PC-3 (cell line): ENCODE measurements around the gene AP3S2. TPM values are rescaled to one million over a fixed set of nuclear protein-coding genes. Genes with fewer than 3 reads are reported as not detected.
"Not testable (repeated sequence)": the region's sequence is repeated elsewhere in the genome, so short reads cannot be mapped to it uniquely, and the experiment has no call there.

Experiments
- ATAC-seq: fragments of 200-7000 bp; cut with Tn5 transposase; 2 replicates; pipeline ENCODE4 v1.9.1; 2020; ENCODE audit warnings: mild to moderate bottlenecking, moderate library complexity
- BruUV-seq: library from RNA; stranded (reverse); fragments of 400-500 nt; replicated peaks from 2 replicates; lab custom pipeline; 2021; lab: Mats Ljungman, UMichigan
- CTCF ChIA-PET: fragments of 300-600 bp; sonication (Branson Sonifier 250); formaldehyde crosslinking; loops from one replicate; lab custom pipeline; 2022; ENCODE audit warnings: antibody characterized with exemption; lab: Charles Lee
- POLR2A ChIA-PET: fragments of 300-600 bp; sonication (Branson Sonifier 250); formaldehyde crosslinking; loops from one replicate; lab custom pipeline; 2022; ENCODE audit warnings: antibody characterized with exemption; ENCODE audit not compliant: unreplicated experiment; lab: Charles Lee
- DNase-seq: peaks from one replicate; pipeline ENCODE4 v3.0.0-alpha.2; 2015
- H2AFZ ChIP-seq: fragments of 300-600 bp; sonication (generic); 2 replicates; pipeline ENCODE4 v1.6.0; 2016; ENCODE audit warnings: antibody characterized with exemption, low read length
- H3F3A ChIP-seq: fragments of 300-600 bp; sonication (generic); one replicate; pipeline ENCODE4 v1.6.0; 2017; ENCODE audit warnings: antibody characterized with exemption, low read length, control low read depth, mild to moderate bottlenecking; ENCODE audit not compliant: unreplicated experiment
- H3K27ac ChIP-seq: fragments of 300-600 bp; sonication (generic); 2 replicates; pipeline ENCODE4 v1.5.1; 2016; ENCODE audit warnings: mild to moderate bottlenecking, low read length
- H3K27me3 ChIP-seq: fragments of 300-600 bp; sonication (generic); 2 replicates; pipeline ENCODE4 v1.6.1; 2016; ENCODE audit warnings: low read length, mixed read lengths
- H3K36me3 ChIP-seq: fragments of 300-600 bp; sonication (generic); 2 replicates; pipeline ENCODE4 v1.6.1; 2016; ENCODE audit warnings: low read depth, mixed run types, low read length, mixed read lengths
- H3K4me1 ChIP-seq: fragments of 300-600 bp; sonication (generic); 2 replicates; pipeline ENCODE4 v1.5.1; 2016; ENCODE audit warnings: low read length; ENCODE audit not compliant: insufficient read depth
- H3K4me2 ChIP-seq: fragments of 300-600 bp; sonication (generic); 2 replicates; pipeline ENCODE4 v1.6.0; 2016; ENCODE audit warnings: low read length
- H3K4me3 ChIP-seq: fragments of 300-600 bp; sonication (generic); 2 replicates; pipeline ENCODE4 v1.5.1; 2016; ENCODE audit warnings: mild to moderate bottlenecking, low read length, mixed read lengths
- H3K79me2 ChIP-seq: fragments of 300-600 bp; sonication (generic); 2 replicates; pipeline ENCODE4 v1.6.1; 2017; ENCODE audit warnings: low read length, mixed read lengths
- H3K9ac ChIP-seq: fragments of 300-600 bp; sonication (generic); 2 replicates; pipeline ENCODE4 v1.6.0; 2016; ENCODE audit warnings: mild to moderate bottlenecking, low read length
- H3K9me2 ChIP-seq: fragments of 300-600 bp; sonication (generic); replicated peaks from 2 replicates; pipeline ENCODE4 v1.6.1; 2016; ENCODE audit warnings: mixed run types, low read length, mixed read lengths
- H3K9me3 ChIP-seq: fragments of 300-600 bp; sonication (generic); 2 replicates; pipeline ENCODE4 v1.6.1; 2016; ENCODE audit warnings: low read length, mixed read lengths
- H4K20me1 ChIP-seq: fragments of 300-600 bp; sonication (generic); 2 replicates; pipeline ENCODE4 v1.6.1; 2016; ENCODE audit warnings: low read length, mixed read lengths
- EZH2 ChIP-seq: fragments of 300-600 bp; sonication (generic); IDR thresholded peaks from one replicate; pipeline ENCODE4 v1.6.1; 2017; ENCODE audit warnings: antibody characterized with exemption, mild to moderate bottlenecking, low read length; ENCODE audit not compliant: unreplicated experiment
- EZH2phosphoT487 ChIP-seq: fragments of 300-600 bp; sonication (generic); IDR thresholded peaks from 2 replicates; pipeline ENCODE4 v1.6.1; 2018; ENCODE audit warnings: mild to moderate bottlenecking, antibody characterized with exemption, low read length, borderline replicate concordance
- intact Hi-C: fragments of 100-400 bp; cut with micrococcal nuclease; formaldehyde crosslinking; loops from 2 replicates; pipeline ENCODE4 v1.9.0; 2023
- total RNA-seq: library from RNA; depleted of rRNA; stranded (reverse); fragments of >200 nt; gene quantifications from 2 replicates; pipeline ENCODE4 v1.2.3, GENCODE V29; 2014
- TF ChIP-seq, protein P1 (sequence below): fragments of 300-600 bp; sonication (generic); conservative IDR thresholded peaks from 2 replicates; pipeline ENCODE4 v1.5.1; 2017; ENCODE audit warnings: antibody characterized with exemption, low read depth, mild to moderate bottlenecking, low read length

Gene AP3S2
- total RNA-seq, 1 experiment from 2014 or later, result 18.8 TPM

DNA sequence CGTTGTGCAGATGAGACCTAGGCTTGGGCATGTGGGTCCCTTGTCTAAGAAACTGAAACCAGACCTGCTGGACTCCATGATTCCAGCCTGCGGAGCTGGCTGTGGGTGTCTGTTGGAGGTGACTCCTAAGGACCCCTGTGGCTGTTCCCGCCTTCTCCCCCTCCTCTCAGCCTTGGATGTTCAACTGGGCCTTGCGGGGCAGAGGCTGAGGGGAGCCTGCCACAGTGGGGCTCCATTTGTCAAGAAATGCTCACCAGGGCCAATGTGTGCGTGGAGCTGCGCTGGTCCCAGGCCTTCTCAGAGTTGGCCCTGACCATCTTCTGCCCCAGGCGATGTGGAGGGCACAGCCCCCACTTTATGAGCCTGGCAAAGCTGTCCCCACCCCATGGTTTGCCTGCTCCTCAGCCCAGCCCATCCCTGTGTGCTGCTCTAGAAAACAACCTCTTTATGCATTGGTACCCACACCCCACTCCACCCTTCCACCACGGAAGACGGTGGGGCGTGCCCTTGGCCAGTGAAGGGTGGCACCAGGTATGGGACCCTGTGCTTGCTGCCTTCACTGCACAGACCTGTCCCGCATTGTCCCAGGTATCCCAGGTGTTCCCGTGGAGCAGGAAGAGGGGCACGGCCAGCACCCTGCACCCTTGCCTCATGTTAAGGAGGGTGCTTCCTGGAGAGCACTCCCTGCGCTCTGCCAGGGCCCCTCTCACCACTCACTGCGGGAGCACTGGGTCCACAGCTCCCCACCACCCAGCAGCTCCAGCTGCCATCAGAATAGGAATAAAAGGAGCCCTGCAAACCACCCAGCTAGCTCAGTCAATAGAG, 109.7 kb downstream of the AP3S2 start:
- H2AFZ ChIP-seq, result no peak overlapping the region
- peaks cover 58% of the 10 kb centered on the region for H3K4me1 ChIP-seq
- CTCF ChIA-PET, result interaction anchor here (0.8 kb wide), 1 partner anchor 91 kb away, joined by 4 read pairs; no protein-coding TSS in a partner anchor
- no peaks in the 10 kb centered on the region for H3K9me2 ChIP-seq
- no peak overlapping the region for H3K9ac ChIP-seq
- no TSS peak for BruUV-seq
- H3K36me3 ChIP-seq, result no peaks in the 10 kb centered on the region
- TF ChIP-seq, protein P1, sequence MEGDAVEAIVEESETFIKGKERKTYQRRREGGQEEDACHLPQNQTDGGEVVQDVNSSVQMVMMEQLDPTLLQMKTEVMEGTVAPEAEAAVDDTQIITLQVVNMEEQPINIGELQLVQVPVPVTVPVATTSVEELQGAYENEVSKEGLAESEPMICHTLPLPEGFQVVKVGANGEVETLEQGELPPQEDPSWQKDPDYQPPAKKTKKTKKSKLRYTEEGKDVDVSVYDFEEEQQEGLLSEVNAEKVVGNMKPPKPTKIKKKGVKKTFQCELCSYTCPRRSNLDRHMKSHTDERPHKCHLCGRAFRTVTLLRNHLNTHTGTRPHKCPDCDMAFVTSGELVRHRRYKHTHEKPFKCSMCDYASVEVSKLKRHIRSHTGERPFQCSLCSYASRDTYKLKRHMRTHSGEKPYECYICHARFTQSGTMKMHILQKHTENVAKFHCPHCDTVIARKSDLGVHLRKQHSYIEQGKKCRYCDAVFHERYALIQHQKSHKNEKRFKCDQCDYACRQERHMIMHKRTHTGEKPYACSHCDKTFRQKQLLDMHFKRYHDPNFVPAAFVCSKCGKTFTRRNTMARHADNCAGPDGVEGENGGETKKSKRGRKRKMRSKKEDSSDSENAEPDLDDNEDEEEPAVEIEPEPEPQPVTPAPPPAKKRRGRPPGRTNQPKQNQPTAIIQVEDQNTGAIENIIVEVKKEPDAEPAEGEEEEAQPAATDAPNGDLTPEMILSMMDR, result no peak
- TF ChIP-seq EZH2 (no peak), EZH2phosphoT487 (no peak)
- peak overlapping the region; percentile 99 for H3K27ac ChIP-seq
- no peaks in the 10 kb centered on the region for H3F3A ChIP-seq
- H3K4me2 ChIP-seq, result no peak overlapping the region
- DNase-seq (no peak), ATAC-seq (no peak)
- POLR2A ChIA-PET, result no interaction called here
- no peaks in the 10 kb centered on the region for H3K79me2 ChIP-seq
- H3K4me3 ChIP-seq, result no peak overlapping the region
- H3K27me3 ChIP-seq, result no peaks in the 10 kb centered on the region
- intact Hi-C loops, result no loop called here
- no peaks in the 10 kb centered on the region for H3K9me3 ChIP-seq
- H4K20me1 ChIP-seq, result no peaks in the 10 kb centered on the region

- Histone ChIP-seq H3K9ac (no peak overlapping the region; the same call in 1 of the 2 replicates), H3K4me2 (no peak overlapping the region), H3K9me3 (no peaks in the 10 kb centered on the region), H3K27me3 (no peaks in the 10 kb centered on the region), H3F3A (no peaks in the 10 kb centered on the region), H3K9me2 (no peaks in the 10 kb centered on the region), H3K36me3 (no peaks in the 10 kb centered on the region), H3K4me3 (no peak overlapping the region), H4K20me1 (no peaks in the 10 kb centered on the region), H2AFZ (no peak overlapping the region), H3K79me2 (no peaks in the 10 kb centered on the region), H3K4me1 (peaks cover 60% of the 10 kb centered on the region), H3K27ac (peak overlapping the region; percentile 99)
- no TSS peak for BruUV-seq
- DNase-seq (no peak), ATAC-seq (no peak)
- POLR2A ChIA-PET, result interaction anchor here (0.6 kb wide), 1 partner anchor 92 kb away, joined by 3 read pairs; no protein-coding TSS in a partner anchor
- intact Hi-C loops, result no loop called here
- CTCF ChIA-PET, result no interaction called here
- no peak for TF ChIP-seq EZH2phosphoT487
- TF ChIP-seq, protein P1, result no peak
- no peak for TF ChIP-seq EZH2
Observed at GRCh38 chr15:89783111-89783860, 110.5 kb downstream of the AP3S2 start.

GRCh38 chr15:89782619-89782950, 111.2 kb downstream of the AP3S2 start:
- BruUV-seq, CTCF ChIA-PET, H3K4me3 ChIP-seq, H3K9me2 ChIP-seq, DNase-seq, H3K27me3 ChIP-seq, H4K20me1 ChIP-seq, H3K36me3 ChIP-seq, H2AFZ ChIP-seq, H3K9me3 ChIP-seq, H3K79me2 ChIP-seq, H3F3A ChIP-seq, intact Hi-C loops, ATAC-seq: not testable (repeated sequence)
- POLR2A ChIA-PET, result interaction anchor here (0.6 kb wide), 1 partner anchor 93 kb away, joined by 3 read pairs; no protein-coding TSS in a partner anchor
- Histone ChIP-seq H3K4me1 (peaks cover 67% of the 10 kb centered on the region), H3K9ac (peak overlapping the region; percentile 14; the same call in 1 of the 2 replicates), H3K4me2 (0 out of 2 replicates have a peak overlapping the region, but pooled peaks have one; percentile 19), H3K27ac (peak overlapping the region; percentile 99)
